ENCODE results near the gene PIM2. TPM values are rescaled to one million over a fixed set of nuclear protein-coding genes. Genes with fewer than 3 reads are reported as not detected.

PIM2 gene
- polyA plus RNA-seq, 4 donors = 5.9 to 7.7 (median 7.4) TPM

DNA sequence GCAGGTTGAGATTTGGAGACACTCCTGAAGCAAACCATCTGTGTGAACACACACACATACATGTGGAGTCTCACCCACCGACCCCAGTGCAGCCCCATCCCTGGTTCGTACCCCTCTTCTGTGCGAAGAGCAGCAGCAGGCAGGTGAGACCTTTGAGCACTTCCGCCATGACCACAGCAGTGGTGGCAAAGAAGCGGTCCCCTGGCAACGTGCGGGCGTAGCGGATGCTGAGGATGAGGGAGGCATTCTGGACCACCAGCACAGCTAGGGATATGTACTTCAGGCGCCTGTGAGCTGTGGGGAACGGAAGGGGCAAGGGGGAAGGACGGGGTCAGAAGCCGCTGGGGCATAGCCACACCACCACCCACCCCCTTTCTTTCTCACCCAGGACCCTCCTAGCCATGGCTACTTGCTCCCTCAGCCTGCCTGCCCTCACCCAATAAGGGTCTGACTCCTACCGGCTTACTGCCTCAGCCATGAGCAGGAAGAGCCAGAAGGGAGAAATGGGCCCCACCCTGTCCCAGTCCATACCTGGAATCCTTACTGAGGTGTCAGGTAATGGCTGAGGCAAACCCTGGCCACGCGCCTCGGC is 9.0 kb downstream of the PIM2 start:
- no peak for DNase-seq (ENCODE audit: low read depth in 4 of 4, low spot score in 3 of 4)

DNA sequence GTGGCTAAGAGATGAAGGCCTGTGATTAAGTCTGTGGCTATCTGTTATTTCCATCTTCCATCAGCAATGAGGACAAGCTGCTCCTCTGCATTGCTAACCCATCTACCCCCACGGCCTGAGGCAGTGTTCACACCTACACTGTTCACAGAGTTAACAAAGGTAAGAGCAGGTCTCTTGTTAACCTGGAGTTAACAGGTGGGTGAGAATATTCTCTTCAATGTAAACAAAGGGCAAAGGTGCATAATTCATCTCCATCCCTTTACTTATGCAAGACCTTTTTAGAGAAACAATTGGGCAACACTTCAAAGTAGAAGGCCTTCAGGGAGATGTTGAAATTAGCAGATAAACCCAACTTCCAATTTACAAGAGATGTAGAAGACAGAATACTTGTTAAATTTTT is 10.2 kb downstream of the PIM2 start:
- DNase-seq (ENCODE audit: low read depth in 4 of 4, low spot score in 3 of 4) = no peak

DNA sequence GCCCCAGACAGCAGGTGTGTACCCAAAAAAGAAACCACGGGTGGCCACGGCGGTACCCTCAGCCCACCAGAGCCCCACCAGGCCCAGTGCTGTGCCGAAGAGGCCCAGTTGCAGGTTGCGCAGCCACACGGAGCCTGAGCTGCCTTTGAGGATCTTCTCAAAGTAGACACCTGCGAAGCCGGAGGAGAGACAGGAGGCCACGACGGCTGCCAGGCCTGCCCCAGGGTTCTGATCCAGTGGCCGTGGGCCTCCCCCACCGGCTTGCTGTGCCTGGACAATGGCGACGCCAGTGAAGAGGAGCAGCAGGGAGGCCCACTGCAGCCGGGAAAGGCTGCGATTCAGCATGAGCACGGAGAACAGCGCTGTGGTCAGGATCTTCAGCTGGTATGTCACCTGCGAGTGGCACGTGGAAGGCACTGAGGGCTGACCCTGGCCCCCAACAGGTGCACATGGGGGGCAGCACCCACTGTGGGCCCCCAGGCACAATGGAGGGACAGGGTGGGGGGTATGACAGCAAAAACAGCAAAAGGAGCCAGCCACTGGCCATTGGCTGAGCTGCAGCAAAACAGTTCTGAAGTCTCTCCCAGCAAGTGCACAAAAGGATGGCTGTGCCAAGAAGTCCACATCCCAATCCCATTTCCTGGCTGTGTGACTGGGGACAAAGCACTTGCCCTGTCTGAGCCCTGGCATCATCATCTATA is 13.6 kb downstream of the PIM2 start:
- no peak for DNase-seq (ENCODE audit: low read depth in 4 of 4, low spot score in 3 of 4)

DNA sequence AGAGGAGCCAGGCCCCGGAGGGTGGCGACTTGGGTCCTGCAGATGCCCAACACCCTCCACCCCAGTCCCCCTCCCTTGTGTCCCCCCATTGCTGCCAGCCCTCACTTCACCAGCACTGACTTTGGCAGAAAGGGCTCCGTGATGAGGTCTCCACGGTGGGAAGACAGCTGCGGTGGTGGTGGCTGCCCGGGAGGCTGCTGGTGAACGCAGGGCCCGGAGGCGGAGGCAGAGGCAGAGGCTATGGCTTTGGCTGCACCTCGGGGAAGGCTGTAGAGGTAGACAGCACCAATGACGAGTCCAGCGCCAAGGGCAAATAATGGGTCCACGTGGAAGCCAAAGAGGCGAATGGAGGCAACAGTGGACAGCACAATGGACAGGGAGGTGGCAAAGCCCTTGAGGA is 14.2 kb downstream of the PIM2 start:
- DNase-seq (ENCODE audit: low read depth in 4 of 4, low spot score in 3 of 4) = no peak

DNA sequence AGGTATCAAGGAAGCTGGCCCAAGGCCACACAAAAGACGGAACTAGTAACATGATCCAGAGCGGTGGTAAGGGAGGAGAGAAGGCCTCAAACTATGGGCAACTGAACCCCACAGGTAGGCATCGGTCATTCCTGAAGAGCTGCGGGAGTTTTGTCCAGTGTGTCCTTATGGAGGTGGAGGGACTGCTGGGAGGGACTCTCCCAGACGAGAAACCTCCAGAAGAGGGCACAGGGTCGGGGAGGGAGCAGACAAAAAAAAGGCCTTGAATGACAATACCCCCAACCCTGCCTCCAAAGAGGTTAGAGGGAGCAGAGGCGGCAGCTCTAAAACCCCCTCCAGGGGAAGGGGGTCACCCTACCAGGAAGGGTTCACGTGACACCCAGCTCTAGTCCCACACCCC is 14.6 kb downstream of the PIM2 start:
- DNase-seq (ENCODE audit: low read depth in 4 of 4, low spot score in 3 of 4) = no peak

DNA sequence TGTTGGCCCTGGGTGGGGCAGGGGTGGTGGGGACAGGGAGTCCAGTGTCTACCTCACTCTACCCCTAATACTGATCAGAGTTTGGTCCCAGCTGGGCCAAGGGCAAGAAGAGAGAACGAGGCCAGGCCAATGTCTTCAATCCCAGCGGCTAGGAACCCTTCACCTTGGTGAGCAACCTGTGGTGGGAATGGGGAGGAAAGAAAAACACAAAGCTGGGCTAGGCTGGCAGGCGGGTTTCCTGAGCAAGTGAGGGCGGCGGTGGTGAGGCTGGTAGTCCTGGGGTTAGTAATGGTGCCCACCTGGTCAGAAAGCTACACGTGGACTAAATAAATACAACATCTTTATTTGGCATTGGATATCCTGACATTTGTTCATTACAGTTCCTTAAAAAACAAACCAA is 15.5 kb downstream of the PIM2 start:
- no peak for DNase-seq (ENCODE audit: low read depth in 4 of 4, low spot score in 3 of 4)

DNA sequence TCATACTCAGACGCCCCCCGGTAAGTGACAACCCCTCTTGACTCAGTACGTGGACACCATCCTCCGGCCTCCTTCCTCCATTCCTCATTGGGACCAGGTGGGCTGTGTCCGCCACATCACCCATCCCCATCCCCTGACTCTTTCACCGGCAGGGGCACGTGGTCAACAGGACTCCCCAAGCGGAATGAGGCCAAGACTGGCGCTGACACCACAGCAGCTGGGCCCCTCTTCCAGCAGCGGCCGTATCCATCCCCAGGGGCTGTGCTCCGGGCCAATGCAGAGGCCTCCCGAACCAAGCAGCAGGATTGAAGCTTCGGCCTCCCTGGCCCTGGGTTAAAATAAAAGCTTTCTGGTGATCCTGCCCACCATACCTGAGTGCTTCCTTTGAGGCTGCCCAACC is 16.0 kb downstream of the PIM2 start:
- no peak for DNase-seq (ENCODE audit: low read depth in 4 of 4, low spot score in 3 of 4)

DNA sequence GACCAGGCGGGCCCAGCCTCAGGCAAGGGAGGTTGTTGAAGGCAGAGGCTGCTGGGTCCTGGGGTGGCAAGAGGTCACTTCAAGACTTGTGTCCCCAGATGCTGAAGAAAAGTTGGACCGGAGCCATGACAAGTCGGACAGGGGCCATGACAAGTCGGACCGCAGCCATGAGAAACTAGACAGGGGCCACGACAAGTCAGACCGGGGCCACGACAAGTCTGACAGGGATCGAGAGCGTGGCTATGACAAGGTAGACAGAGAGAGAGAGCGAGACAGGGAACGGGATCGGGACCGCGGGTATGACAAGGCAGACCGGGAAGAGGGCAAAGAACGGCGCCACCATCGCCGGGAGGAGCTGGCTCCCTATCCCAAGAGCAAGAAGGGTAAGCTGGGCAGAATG is 16.7 kb downstream of the PIM2 start:
- no peak for DNase-seq (ENCODE audit: low read depth in 4 of 4, low spot score in 3 of 4)

DNA sequence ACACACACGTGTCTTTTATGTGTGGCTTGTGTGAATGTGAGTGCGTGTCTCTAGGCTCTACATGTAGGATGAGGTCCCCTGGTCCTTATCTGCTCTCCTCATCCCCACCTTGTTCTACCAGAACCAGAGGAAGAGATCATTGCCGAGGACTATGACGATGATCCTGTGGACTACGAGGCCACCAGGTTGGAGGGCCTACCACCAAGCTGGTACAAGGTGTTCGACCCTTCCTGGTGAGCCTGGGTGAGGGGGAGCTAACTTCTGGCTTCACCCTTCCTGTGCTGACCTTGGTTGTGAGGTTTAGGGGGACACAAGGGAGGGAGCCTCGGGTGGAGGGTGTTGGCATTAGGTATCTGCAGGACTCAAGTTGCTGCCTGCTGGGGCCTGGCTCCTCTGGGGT is 17.8 kb downstream of the PIM2 start:
- no peak for DNase-seq (ENCODE audit: low read depth in 4 of 4, low spot score in 3 of 4)

DNA sequence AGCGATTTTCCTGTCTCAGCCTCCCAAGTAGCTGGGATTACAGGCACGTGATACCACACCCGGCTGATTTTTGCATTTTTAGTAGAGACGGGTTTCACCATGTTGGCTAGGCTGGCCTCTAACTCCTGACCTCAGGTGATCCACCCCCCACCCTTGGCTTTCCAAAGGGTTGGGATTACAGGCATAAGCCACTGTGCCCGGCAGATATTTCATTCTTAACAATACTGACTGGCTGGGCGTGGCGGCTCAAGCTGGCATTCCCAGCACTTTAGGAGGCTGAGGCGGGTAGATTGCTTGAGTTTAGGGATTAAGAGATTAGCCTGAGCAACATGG is 19.8 kb downstream of the PIM2 start:
- no peak for DNase-seq (ENCODE audit: low read depth in 4 of 4, low spot score in 3 of 4)

DNA sequence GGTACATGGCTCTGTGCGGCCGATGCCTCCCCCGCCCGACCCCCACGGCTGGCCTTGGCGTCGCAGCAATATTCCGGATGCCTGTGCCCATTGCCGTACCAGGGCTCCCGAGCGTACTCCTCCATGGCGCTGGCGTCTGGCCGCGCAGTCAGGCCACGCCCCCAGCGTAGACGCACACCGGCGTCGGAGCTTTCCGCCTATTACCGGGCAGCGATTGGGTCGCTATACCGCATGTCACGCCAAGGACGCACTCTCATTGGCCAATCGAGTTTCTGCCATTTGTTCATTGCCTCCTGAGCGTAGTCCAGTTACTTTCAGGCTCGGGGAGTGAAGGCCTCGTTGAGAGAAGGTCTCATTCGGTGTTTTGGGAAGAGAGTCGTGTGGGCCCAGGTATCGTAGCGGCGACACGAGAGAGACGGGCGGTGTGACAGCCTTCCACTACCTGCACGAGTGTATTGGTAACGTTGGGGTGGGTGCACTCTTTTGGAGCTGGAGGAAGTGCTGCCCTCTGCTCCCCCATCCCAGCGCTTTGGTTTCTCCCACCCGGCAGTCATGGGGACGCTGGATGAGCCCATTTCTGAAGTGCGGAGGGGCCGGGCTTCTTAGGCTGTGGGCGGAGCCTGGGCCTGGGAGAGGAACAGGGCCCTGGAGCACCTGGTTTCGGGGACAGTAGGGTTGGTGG is 21.1 kb downstream of the PIM2 start, which contains the start of the genes PQBP1 and TIMM17B:
PQBP1 (plus strand) TSS at position 306 of the 682 bp plus-strand sequence. CDS start 580 bp downstream, outside the sequence.
TIMM17B (minus strand) TSS at position 144 of the 682 bp plus-strand sequence; CDS start at position 125, 19 bp downstream.
- DNase-seq (ENCODE audit: low read depth in 4 of 4, low spot score in 3 of 4) = peak; percentile 83 to 88 (median 85)

DNA sequence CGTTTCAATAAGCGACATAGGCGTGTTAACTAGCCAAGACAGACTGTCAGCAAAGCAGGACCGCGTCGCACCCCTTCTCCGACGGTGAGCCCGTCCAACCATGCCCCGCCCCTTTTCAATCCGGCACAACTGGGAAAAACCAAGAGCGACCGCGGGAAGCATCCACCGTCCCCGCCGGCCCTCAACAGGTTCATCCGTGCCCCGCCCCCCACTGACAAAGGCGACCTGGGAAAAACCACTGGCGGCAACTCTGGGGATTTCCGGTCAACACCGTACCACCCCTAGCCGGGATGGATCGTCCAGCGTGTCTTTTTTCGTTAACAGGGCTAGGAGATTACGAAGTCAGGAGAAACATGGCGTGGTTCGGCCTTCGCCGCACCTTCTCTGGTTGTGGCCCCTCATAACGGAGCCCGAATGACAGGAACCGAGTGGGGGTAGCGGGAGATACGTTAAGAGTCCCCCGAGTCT is 21.6 kb downstream of the PIM2 start:
- peak in 1 of 4 donors; percentile 43 for DNase-seq (ENCODE audit: low read depth in 4 of 4, low spot score in 3 of 4)

DNA sequence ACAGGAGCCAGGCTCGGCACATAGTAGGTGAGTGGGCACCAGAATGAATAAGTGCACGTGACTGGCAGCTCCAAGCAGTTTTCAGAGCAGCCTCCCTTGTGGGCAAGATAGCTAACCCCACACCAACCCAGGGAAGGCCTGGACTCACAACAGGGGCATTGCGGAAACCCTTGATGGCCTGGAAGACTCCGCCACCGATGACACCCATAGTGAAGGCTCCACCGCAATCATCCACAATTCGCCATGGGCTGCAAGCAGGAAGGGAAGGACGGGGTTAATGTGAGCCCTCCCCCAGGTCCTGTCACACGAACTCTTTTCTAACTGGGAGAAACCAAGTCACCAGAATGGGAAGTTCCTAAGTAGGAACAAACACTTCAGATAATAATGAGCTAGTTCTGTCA is 22.2 kb downstream of the PIM2 start:
- no peak for DNase-seq (ENCODE audit: low read depth in 4 of 4, low spot score in 3 of 4)

DNA sequence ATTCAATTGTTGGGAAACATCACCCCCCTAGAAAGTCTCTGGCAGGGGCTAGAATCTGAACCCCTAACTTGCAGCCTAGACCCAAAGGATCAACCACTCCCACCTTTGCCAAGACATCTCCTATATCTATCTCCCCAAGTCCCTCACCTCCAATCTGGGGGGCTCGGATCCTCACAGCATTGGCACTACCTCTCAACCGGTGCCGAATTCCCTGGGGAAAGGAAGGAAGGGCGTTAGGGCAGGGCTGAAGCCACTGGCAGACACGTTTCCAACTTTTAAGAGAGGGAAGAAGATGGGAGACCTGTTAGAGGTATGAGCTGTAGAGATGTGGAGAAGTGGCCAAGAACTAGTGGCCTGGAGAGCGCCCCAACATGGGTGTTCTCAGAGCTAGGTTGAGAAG is 23.9 kb downstream of the PIM2 start:
- DNase-seq (ENCODE audit: low read depth in 4 of 4, low spot score in 3 of 4) = no peak

DNA sequence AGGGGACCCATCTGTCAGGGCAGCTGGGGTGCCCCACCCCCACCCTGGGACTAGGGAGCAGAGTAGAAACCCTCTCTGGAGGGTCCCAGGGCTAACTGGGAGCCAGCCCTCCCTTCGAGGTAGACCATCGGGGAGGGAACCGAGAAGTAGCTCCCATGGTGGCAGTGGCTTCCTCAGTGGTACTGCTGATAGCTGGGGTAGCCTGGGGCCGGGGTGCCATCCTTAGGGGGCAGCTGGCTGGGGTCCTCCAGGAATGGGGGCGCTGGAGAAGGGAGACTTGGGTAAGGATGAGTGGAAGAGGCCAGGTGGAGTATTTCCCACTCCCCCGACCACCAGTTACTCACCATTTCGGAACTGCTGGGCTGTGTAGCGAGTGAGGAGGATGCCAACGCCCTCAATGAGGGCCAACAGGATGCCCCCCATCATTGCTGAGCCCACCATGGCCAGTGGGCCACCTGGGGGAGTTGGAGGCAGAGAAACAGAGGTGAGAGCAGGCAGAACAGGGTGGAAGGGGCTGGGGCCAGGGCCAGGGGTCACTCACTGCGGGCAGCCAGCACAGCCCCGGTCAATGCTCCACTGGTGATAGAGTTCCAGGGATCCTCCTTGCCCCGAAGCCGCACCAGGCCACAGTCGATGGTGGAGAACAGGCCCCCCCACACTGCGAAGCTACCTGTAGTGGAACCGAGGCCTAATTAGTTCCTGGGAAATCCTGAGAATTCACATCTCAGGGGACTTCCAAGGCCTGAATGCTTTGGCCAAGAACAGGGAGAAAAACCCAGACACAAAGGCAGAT is 25.1 kb downstream of the PIM2 start:
- DNase-seq (ENCODE audit: low read depth in 4 of 4, low spot score in 3 of 4) = no peak

DNA sequence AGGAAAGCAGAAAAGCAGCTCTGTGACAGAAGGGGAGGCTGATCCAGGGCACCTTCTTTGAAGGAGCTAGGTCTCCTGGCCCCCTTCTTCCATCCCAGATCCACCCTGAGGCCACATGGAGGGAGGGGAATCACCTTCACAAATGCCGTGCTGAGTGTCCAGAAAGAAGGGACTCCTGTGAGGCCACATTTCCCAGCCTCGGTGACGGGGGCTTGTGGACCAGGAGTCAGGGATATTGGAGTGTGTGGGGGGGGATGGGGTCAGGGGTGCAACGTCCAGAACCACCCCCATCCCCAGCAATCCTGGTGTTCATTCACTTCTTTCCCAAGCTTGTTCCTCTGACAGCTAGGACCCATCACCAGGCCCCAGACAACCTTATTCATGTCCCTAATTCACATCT is 25.9 kb downstream of the PIM2 start:
- DNase-seq (ENCODE audit: low read depth in 4 of 4, low spot score in 3 of 4) = no peak

DNA sequence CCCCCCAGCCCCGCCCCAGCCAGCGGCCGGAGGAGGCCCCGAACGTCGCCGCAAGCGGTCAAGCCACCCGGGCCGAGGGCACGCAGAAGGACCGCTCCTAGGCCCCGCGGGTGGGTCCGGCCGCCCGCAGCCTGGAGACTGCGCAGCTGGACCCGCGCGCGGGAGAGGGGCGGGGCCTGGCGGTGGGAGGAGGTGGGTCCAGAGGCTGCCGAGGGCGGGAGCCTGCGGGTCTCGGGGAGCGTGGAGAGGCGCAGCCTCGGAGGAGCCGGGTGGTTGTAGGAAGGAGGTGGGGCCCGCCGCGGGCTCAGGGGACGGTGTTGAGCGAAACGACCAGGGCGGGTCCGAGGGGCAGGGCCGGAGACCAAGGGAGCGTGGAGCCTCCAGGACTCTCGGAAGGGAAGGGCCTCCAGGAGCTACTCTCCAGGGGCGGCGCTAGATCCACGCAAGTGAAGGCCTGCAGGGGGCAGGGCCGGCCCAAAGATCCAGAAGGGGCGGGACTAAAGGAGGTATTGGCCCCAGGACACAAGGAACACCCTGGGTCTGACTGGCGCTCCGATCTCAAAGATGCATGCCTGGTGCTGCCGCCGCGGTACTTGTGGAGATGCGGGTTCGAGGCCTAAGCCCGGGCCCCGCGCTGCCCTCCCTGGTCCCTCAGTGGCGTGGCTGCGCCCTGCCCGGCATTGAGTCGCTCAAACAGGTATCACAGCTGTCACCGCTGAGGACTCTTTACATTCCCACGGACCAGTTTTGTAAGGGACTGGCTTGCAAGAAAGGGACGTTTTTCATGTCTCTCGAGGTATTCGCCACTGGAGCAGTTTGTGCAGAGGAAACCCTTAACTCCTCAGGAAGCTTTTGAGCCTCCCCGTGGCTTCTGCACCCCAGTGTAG is 27.2 kb downstream of the PIM2 start:
- DNase-seq (ENCODE audit: low read depth in 4 of 4, low spot score in 3 of 4) = peak in 3 of 4 donors; percentile 57 to 74 (median 59)

DNA sequence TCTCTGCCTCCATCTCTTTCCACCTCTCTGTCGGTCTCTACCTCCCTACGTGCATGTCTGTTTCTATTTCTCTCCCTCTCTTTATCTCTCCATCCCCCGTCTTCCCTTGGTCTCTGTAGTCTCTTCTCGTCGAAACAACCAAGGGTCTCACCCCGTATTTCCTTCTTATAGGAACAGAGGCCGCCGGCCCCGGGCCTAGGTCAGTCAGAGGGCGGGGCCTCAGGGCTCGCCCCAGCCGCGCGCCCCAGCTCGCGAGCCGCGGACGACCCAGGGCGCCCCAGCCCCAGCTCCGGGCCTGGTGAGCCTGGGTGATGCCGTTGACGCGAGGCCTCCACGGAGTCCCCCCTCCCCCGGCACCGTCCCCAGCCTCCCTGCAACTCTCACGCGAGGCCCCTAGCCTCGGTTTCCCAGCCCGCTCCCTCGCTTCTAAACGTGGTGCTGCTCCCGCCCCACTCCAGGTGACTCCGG is 27.9 kb downstream of the PIM2 start:
- no peak for DNase-seq (ENCODE audit: low read depth in 4 of 4, low spot score in 3 of 4)

DNA sequence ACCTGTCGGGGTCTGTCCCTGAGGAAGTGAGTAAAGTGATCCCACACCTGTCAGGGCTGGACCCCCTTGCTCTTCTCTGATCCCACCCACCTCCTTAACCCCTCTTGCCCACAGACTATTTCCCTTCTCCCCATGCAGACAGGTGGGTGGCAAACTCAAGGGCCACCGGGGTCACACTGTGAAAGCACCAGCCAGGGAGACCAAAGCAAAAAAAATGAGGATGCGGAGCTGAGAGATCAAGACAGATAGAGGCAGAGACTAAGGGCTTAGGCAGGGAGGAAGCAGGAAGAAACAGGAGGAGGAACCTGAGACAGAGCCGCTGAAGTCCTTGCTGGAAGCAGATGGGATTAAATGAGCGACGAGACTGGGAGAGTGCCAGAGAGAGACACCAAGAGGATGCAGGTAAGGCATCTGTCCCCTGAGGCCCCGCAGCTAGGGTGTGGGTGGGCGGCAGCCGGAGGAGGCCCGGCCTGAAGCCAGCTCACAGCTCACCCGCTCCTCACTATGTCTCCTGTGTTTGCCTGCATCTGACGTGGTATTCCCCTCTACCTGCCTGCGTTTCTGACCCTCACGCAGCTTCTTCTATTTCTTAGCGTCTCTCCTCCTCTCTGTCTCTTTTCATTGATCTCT is 28.4 kb downstream of the PIM2 start:
- DNase-seq (ENCODE audit: low read depth in 4 of 4, low spot score in 3 of 4) = no peak

Data from right renal pelvis (tissue), 4 donors.